HCT116 (cell line): ENCODE measurements around the gene FAM168A. TPM values are rescaled to one million over a fixed set of nuclear protein-coding genes. Genes with fewer than 3 reads are reported as not detected.

ENCODE experiments used
- ATAC-seq: fragments of 200-7000 bp; cut with Tn5 transposase; 2 replicates; pipeline ENCODE4 v1.9.1; 2020; ENCODE audit warnings: mild to moderate bottlenecking, moderate library complexity
- BruUV-seq: library from RNA; stranded (reverse); fragments of 400-500 nt; replicated peaks from 2 replicates; lab custom pipeline; 2021; lab: Mats Ljungman, UMichigan
- CTCF ChIA-PET: fragments of 300-600 bp; sonication (Branson Sonifier 250); formaldehyde crosslinking; loops from one replicate; lab custom pipeline; 2021; ENCODE audit warnings: antibody characterized with exemption; lab: Charles Lee
- POLR2A ChIA-PET: fragments of 300-600, 350-600 bp; sonication (Branson Sonifier 250); formaldehyde crosslinking; loops from one replicate; lab custom pipeline; 2021; ENCODE audit warnings: antibody characterized with exemption; lab: Charles Lee
- RAD21 ChIA-PET, 2 experiments: fragments of 300-600 bp; sonication (Branson Sonifier 250); formaldehyde crosslinking; loops; one replicate each; lab custom pipeline; 2023; ENCODE audit warnings: low total read pairs in 2 of 2; ENCODE audit not compliant: uncharacterized antibody in 2 of 2, unreplicated experiment in 2 of 2, low non-redundant PET in 1 of 2; lab: Charles Lee
- DNase-seq: peaks from one replicate; pipeline ENCODE4 v3.0.0-alpha.2; 2010; ENCODE audit warnings: low read depth, low spot score
- H2AFZ ChIP-seq: fragments of 200-600 bp; shearing (Covaris generic), sonication (generic); 2 replicates; pipeline ENCODE4 v1.6.1; 2017; ENCODE audit warnings: low read depth, mixed run types, mixed read lengths, antibody characterized with exemption, low read length; ENCODE audit not compliant: poor library complexity, severe bottlenecking
- H3K27ac ChIP-seq: 2 replicates; pipeline ENCODE4 v1.5.1; 2012; ENCODE audit warnings: low read depth, low read length
- H3K27me3 ChIP-seq: fragments of 200-600 bp; sonication (generic); 2 replicates; pipeline ENCODE4 v1.6.1; 2016; ENCODE audit warnings: mixed run types, low read length, mixed read lengths; ENCODE audit not compliant: insufficient read depth
- H3K36me3 ChIP-seq, 2 experiments: fragments of 200-500 bp in 1 of 2; fragments of 200-600 bp in 1 of 2; sonication (Bioruptor generic) in 1 of 2; sonication (generic) in 1 of 2; 2 replicates each; pipeline versions ENCODE4 v1.5.1 to v1.6.1; 2014 to 2016; ENCODE audit warnings: low read length in 2 of 2, inconsistent platforms in 1 of 2, mixed read lengths in 1 of 2, mixed run types in 1 of 2; ENCODE audit not compliant: insufficient read depth in 2 of 2, control insufficient read depth in 1 of 2
- H3K4me1 ChIP-seq, 2 experiments: fragments of 200-600 bp in 1 of 2; sonication (generic) in 1 of 2; 2 replicates each; pipeline versions ENCODE4 v1.5.1 to v1.6.1; 2012 to 2017; ENCODE audit warnings: low read length in 2 of 2, inconsistent platforms in 1 of 2, mild to moderate bottlenecking in 1 of 2, mixed read lengths in 1 of 2, mixed run types in 1 of 2, moderate library complexity in 1 of 2; ENCODE audit not compliant: insufficient read depth in 2 of 2, control insufficient read depth in 1 of 2
- H3K4me2 ChIP-seq: fragments of 200-600 bp; sonication (generic); 2 replicates; pipeline ENCODE4 v1.6.1; 2017; ENCODE audit warnings: mixed run types, low read length, mixed read lengths
- H3K4me3 ChIP-seq, 2 experiments: fragments of 200-600 bp in 1 of 2; sonication (generic) in 1 of 2; replicated peaks in 1 of 2; 2 replicates each; pipeline ENCODE4 v1.5.1; 2011 to 2016; ENCODE audit warnings: low read length in 2 of 2, control low read depth in 1 of 2, low read depth in 1 of 2, mild to moderate bottlenecking in 1 of 2, mixed read lengths in 1 of 2, mixed run types in 1 of 2
- H3K79me2 ChIP-seq: fragments of 200-600 bp; sonication (generic); 2 replicates; pipeline ENCODE4 v1.6.1; 2017; ENCODE audit warnings: mild to moderate bottlenecking, mixed run types, low read length, moderate library complexity, mixed read lengths; ENCODE audit not compliant: insufficient read depth
- H3K9ac ChIP-seq: fragments of 200-600 bp; sonication (generic); 2 replicates; pipeline ENCODE4 v1.6.1; 2016; ENCODE audit warnings: low read length, mixed read lengths
- H3K9me2 ChIP-seq: fragments of 200-600 bp; sonication (generic), shearing (Covaris generic); 2 replicates; pipeline ENCODE4 v1.6.1; 2017; ENCODE audit warnings: mixed run types, mild to moderate bottlenecking, moderate library complexity; ENCODE audit not compliant: insufficient read depth
- H3K9me3 ChIP-seq, 2 experiments: fragments of 200-500 bp in 1 of 2; fragments of 200-600 bp in 1 of 2; sonication (Bioruptor generic) in 1 of 2; sonication (generic) in 1 of 2; 2 replicates each; pipeline ENCODE4 v1.6.1; 2014 to 2017; ENCODE audit warnings: low read length in 2 of 2, mixed read lengths in 2 of 2, inconsistent platforms in 1 of 2, low read depth in 1 of 2, mild to moderate bottlenecking in 1 of 2, mixed run types in 1 of 2, moderate library complexity in 1 of 2; ENCODE audit not compliant: control insufficient read depth in 1 of 2, insufficient read depth in 1 of 2
- H4K20me1 ChIP-seq: fragments of 200-600 bp; sonication (generic), shearing (Covaris generic); 2 replicates; pipeline ENCODE4 v1.6.1; 2017; ENCODE audit warnings: mixed run types, mild to moderate bottlenecking, moderate library complexity; ENCODE audit not compliant: insufficient read depth
- CEBPB ChIP-seq: IDR thresholded peaks from 2 replicates; pipeline ENCODE4 v1.6.1; 2012; ENCODE audit warnings: low read depth
- POLR2AphosphoS5 ChIP-seq: IDR thresholded peaks from 2 replicates; pipeline ENCODE4 v1.6.1; 2011; ENCODE audit warnings: mild to moderate bottlenecking, low read depth, low read length, moderate library complexity
- RAD21 ChIP-seq: IDR thresholded peaks from 2 replicates; pipeline ENCODE4 v1.6.1; 2012; ENCODE audit warnings: low read depth, mild to moderate bottlenecking
- SIN3A ChIP-seq: IDR thresholded peaks from 2 replicates; pipeline ENCODE4 v1.6.1; 2012; ENCODE audit warnings: low read depth
- TCF7L2 ChIP-seq: IDR thresholded peaks from 2 replicates; pipeline ENCODE4 v1.7.0; 2011; ENCODE audit warnings: borderline replicate concordance, inconsistent platforms; ENCODE audit not compliant: insufficient read depth, insufficient read length; ENCODE audit errors: extremely low read depth
- ZNF274 ChIP-seq: fragments of 200-500 bp; sonication (Bioruptor generic); IDR thresholded peaks from 2 replicates; pipeline ENCODE4 v1.6.1; 2014; ENCODE audit warnings: mild to moderate bottlenecking, low read depth, low read length, inconsistent platforms
- intact Hi-C: fragments of 100-400 bp; cut with micrococcal nuclease; formaldehyde crosslinking; loops from 2 replicates; pipeline ENCODE4 v1.10.0; 2022
- total RNA-seq: library from RNA; stranded (reverse); gene quantifications from one replicate; pipeline ENCODE4 v1.2.1, GENCODE V29; 2021; ENCODE audit not compliant: unreplicated experiment
- TF ChIP-seq, protein P1 (sequence below): IDR thresholded peaks from 2 replicates; pipeline ENCODE4 v1.6.1; 2011; ENCODE audit warnings: mild to moderate bottlenecking, low read length, moderate library complexity; ENCODE audit not compliant: insufficient replicate concordance; ENCODE audit errors: extremely low read depth
- TF ChIP-seq, protein P2 (sequence below): IDR thresholded peaks from 2 replicates; pipeline ENCODE4 v1.6.1; 2012

Gene FAM168A
- total RNA-seq, 1 experiment from 2014 or later = 31.5 TPM

GRCh38 chr11:73358071-73358470 lies 239.8 kb downstream of the FAM168A start (continued):
- TF ChIP-seq, protein P1, sequence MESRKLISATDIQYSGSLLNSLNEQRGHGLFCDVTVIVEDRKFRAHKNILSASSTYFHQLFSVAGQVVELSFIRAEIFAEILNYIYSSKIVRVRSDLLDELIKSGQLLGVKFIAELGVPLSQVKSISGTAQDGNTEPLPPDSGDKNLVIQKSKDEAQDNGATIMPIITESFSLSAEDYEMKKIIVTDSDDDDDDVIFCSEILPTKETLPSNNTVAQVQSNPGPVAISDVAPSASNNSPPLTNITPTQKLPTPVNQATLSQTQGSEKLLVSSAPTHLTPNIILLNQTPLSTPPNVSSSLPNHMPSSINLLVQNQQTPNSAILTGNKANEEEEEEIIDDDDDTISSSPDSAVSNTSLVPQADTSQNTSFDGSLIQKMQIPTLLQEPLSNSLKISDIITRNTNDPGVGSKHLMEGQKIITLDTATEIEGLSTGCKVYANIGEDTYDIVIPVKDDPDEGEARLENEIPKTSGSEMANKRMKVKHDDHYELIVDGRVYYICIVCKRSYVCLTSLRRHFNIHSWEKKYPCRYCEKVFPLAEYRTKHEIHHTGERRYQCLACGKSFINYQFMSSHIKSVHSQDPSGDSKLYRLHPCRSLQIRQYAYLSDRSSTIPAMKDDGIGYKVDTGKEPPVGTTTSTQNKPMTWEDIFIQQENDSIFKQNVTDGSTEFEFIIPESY = no peak
- TF ChIP-seq TCF7L2 (no peak), CEBPB (no peak), SIN3A (no peak)

DNA sequence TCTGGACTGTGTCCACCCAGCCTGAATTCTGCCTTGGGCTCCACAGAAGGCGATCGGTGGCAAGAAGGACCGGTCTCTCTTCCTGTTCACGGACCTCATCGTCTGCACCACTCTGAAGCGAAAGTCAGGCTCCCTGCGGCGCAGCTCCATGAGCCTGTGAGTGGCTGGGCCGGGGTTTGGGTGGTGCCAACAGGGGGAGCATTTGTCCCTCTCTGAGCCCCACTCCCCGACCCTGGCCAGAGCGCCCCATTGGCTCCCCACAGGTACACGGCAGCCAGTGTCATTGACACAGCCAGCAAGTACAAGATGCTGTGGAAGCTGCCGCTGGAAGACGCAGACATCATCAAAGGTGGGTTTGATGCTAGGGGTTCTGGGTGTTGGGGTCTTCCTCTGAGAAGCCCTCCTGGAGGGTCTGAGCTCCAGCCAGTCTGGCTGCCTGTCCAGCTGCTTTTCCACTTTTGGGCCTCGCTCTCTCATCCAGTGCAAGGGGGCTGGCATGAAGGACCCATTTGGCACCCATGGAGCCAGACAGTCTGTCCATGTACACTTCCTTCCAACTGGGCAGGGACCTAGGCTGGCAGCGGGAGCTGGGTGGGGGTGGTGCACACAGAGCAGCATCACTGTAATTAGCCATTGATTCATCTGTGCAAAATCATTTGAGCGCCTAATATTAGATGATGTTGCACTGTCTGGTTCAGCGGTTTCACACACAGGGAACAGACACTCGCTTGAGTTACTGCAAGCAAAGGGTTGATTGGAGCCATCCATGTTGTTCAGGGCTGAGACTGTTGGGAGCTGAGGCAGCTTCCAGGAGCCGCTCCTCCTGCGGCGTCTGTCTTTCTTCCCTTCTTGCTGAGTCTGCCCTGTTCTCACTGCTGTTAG lies 240.7 kb downstream of the FAM168A start:
- Histone ChIP-seq H3K27me3 (no peaks in the 10 kb centered on the region), H3K36me3 (no peaks in the 10 kb centered on the region; a peak in 1 of 4 replicates), H3K4me3 (no peak overlapping the region), H3K4me2 (no peak overlapping the region), H3K9me2 (no peaks in the 10 kb centered on the region), H3K27ac (no peak overlapping the region), H3K4me1 (peaks cover 0 to 11% of the 10 kb centered on the region in 2 experiments; a peak in 1 of 4 replicates), H2AFZ (no peak overlapping the region), H4K20me1 (no peaks in the 10 kb centered on the region), H3K9me3 (no peaks in the 10 kb centered on the region), H3K9ac (no peak overlapping the region)
- ChIA-PET CTCF (interaction anchor here (1.3 kb wide), 1 partner anchor 50 kb away, joined by 3 read pairs; no protein-coding TSS in a partner anchor), POLR2A (no interaction called here), RAD21 (no interaction called here)
- DNase-seq (no peak), ATAC-seq (no peak)
- intact Hi-C loops = no loop called here
- no TSS peak for BruUV-seq
- no peak for TF ChIP-seq SIN3A
- no peak for TF ChIP-seq POLR2AphosphoS5
- TF ChIP-seq TCF7L2 = no peak
- TF ChIP-seq, protein P2, sequence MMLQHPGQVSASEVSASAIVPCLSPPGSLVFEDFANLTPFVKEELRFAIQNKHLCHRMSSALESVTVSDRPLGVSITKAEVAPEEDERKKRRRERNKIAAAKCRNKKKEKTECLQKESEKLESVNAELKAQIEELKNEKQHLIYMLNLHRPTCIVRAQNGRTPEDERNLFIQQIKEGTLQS = no peak
- no peak for TF ChIP-seq RAD21
- TF ChIP-seq CEBPB = no peak
- no peak for TF ChIP-seq ZNF274
- TF ChIP-seq, all 23 proteins: peak for 0
- no peaks in the 10 kb centered on the region for H3K79me2 ChIP-seq
